Osteocyte (in vitro differentiated cells): ENCODE measurements around the gene HEATR3. TPM values are rescaled to one million over a fixed set of nuclear protein-coding genes. Genes with fewer than 3 reads are reported as not detected.

Experiments
- DNase-seq: peaks from one replicate; pipeline ENCODE4 v3.0.0; 2021; ENCODE audit warnings: mixed read lengths; ENCODE audit not compliant: unreplicated experiment; ENCODE audit errors: extremely low spot score
- H3K27ac Mint-ChIP-seq: one replicate; pipeline ENCODE4 v1.8.0; 2021; ENCODE audit warnings: mild to moderate bottlenecking, mixed read lengths; ENCODE audit not compliant: unreplicated experiment
- H3K27me3 Mint-ChIP-seq: one replicate; pipeline ENCODE4 v1.8.0; 2021; ENCODE audit warnings: mixed read lengths; ENCODE audit not compliant: unreplicated experiment
- H3K36me3 Mint-ChIP-seq: one replicate; pipeline ENCODE4 v1.8.0; 2021; ENCODE audit warnings: mixed read lengths; ENCODE audit not compliant: unreplicated experiment
- H3K4me1 Mint-ChIP-seq: one replicate; pipeline ENCODE4 v1.8.0; 2021; ENCODE audit warnings: mixed read lengths; ENCODE audit not compliant: unreplicated experiment
- H3K4me3 Mint-ChIP-seq: one replicate; pipeline ENCODE4 v1.8.0; 2021; ENCODE audit warnings: mild to moderate bottlenecking, moderate library complexity, mixed read lengths; ENCODE audit not compliant: unreplicated experiment
- H3K9me3 Mint-ChIP-seq: one replicate; pipeline ENCODE4 v1.8.0; 2021; ENCODE audit warnings: mixed read lengths; ENCODE audit not compliant: unreplicated experiment
- total RNA-seq: library from RNA; stranded (reverse); gene quantifications from 2 replicates; pipeline ENCODE4 v1.2.1, GENCODE V29; 2021
- TF ChIP-seq, protein P1 (sequence below): fragments of 200-600 bp; sonication (generic); IDR thresholded peaks from 2 replicates; pipeline ENCODE4 v1.5.0; 2021; ENCODE audit warnings: antibody characterized with exemption, mild to moderate bottlenecking, moderate library complexity

The HEATR3 gene
- total RNA-seq, 1 donor from 2014 or later = 19.4 TPM

DNA sequence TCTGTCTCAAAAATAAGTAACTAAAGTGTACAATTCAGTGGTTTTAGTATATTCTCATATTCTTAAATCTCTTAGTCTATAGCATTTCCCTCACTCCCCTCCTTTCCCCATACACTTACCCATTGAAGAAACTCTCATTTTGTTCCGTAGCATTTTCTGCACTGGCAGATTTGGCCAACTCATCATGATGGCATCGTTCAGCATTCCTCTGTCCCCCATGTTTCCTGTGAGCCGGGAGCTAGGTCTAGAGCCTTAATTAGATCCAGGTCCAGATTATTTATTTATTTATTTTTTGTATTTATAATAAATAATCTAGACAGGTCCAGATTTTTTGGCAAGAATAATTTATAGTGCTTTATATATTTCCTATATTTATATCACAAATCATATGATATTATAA, 31.0 kb downstream of the HEATR3 start:
- no peak for DNase-seq
- no peak overlapping the region for H3K4me3 Mint-ChIP-seq
- H3K27me3 Mint-ChIP-seq = no peaks in the 10 kb centered on the region
- no peaks in the 10 kb centered on the region for H3K9me3 Mint-ChIP-seq
- H3K27ac Mint-ChIP-seq = peak overlapping the region; percentile 73
- TF ChIP-seq, protein P1, sequence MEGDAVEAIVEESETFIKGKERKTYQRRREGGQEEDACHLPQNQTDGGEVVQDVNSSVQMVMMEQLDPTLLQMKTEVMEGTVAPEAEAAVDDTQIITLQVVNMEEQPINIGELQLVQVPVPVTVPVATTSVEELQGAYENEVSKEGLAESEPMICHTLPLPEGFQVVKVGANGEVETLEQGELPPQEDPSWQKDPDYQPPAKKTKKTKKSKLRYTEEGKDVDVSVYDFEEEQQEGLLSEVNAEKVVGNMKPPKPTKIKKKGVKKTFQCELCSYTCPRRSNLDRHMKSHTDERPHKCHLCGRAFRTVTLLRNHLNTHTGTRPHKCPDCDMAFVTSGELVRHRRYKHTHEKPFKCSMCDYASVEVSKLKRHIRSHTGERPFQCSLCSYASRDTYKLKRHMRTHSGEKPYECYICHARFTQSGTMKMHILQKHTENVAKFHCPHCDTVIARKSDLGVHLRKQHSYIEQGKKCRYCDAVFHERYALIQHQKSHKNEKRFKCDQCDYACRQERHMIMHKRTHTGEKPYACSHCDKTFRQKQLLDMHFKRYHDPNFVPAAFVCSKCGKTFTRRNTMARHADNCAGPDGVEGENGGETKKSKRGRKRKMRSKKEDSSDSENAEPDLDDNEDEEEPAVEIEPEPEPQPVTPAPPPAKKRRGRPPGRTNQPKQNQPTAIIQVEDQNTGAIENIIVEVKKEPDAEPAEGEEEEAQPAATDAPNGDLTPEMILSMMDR = no peak
- peaks cover 27% of the 10 kb centered on the region for H3K36me3 Mint-ChIP-seq
- H3K4me1 Mint-ChIP-seq = peaks cover 6% of the 10 kb centered on the region

DNA sequence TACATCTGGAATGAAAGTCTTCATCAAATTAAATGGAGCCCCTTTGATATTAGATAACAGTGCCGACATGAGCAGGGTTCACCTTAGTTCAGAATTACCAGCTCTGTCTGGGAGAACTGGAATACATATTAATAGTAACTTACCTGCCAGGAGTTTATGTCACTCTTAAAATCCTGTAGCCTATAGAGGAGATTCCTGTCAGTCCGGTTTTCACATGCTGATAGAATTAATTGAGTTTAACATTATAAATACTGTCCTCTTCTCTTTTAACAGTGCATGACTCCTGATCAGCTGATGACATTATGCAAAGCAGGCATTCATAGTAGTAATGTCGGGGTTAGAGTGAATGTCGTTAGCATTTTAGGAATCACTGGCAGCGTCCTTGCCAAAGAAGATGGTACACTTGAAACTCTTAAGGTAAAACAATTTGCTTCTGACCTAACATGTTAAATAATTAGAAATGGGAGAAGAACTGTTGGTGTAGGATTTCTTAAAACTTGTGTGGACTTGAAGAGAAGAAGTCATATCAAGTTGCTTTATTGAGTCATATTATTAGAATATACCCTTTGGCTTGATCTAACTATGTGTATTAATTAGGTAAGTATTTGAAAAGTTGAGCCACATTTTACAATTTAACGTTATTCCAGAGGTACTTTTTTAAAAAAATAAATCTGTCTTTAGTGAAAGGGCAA, 34.3 kb downstream of the HEATR3 start:
- Mint-ChIP-seq H3K27me3 (no peaks in the 10 kb centered on the region), H3K4me3 (no peak overlapping the region), H3K9me3 (no peaks in the 10 kb centered on the region), H3K27ac (no peak overlapping the region), H3K4me1 (peaks cover 10% of the 10 kb centered on the region), H3K36me3 (peaks cover 28% of the 10 kb centered on the region)
- no peak for DNase-seq
- TF ChIP-seq, protein P1 = no peak

DNA sequence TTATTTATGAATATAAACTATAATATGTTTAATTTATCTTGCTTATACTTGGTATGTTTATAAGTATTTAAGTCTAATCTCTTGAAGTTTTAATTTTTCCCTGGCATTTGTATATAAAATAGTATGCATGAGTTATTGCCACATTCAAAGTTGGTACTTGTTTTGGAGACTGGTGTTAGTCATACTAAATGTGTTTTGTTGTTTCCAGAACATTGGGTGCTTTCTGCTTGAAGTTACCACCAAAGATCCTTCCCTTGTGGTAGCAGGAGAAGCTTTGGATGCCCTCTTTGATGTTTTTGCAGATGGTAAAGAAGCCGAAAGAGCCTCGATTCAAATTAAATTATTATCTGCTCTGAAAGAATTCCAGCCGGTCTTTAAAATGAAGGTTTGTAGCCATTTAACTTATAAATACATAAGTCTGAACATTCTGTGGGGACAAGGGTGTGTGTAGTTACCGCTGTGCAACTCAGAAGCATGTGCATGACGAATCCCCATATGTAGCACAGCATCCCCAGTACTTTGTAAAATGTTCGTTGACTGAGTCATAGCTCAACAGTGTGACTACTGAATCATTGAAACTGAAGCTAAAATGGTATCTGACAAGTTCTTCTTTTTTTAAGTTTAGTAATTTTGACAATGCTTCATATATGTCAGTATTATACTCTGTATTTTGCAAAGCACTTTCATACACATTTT, 36.4 kb downstream of the HEATR3 start:
- peaks cover 36% of the 10 kb centered on the region for H3K36me3 Mint-ChIP-seq
- peak overlapping the region; percentile 42 for H3K27ac Mint-ChIP-seq
- H3K9me3 Mint-ChIP-seq = no peaks in the 10 kb centered on the region
- no peak overlapping the region for H3K4me3 Mint-ChIP-seq
- DNase-seq = no peak
- H3K27me3 Mint-ChIP-seq = no peaks in the 10 kb centered on the region
- peaks cover 4% of the 10 kb centered on the region for H3K4me1 Mint-ChIP-seq
- TF ChIP-seq, protein P1 = no peak

DNA sequence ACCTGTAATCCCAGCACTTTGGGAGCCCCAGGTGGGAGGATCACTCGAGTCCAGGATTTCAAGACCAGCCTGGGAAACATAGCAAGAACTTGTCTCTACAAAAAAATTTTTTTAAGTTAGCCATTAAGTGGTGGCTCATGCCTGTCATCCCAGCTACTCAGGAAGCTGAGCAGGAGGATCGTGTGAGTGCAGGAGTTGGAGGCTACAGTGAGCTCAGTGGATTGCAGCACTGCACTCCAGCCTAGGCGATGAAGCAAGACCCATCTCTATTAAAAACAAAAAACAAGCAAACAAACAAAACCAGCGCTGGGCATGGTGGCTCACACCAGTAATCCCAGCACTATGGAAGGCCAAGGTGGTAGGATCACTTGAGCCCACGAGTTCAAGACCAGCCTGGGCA, 38.0 kb downstream of the HEATR3 start:
- TF ChIP-seq, protein P1 = no peak
- no peak overlapping the region for H3K27ac Mint-ChIP-seq
- no peak for DNase-seq
- H3K4me3 Mint-ChIP-seq = no peak overlapping the region
- peaks cover 4% of the 10 kb centered on the region for H3K4me1 Mint-ChIP-seq
- H3K9me3 Mint-ChIP-seq = no peaks in the 10 kb centered on the region
- no peaks in the 10 kb centered on the region for H3K27me3 Mint-ChIP-seq
- H3K36me3 Mint-ChIP-seq = peaks cover 38% of the 10 kb centered on the region

DNA sequence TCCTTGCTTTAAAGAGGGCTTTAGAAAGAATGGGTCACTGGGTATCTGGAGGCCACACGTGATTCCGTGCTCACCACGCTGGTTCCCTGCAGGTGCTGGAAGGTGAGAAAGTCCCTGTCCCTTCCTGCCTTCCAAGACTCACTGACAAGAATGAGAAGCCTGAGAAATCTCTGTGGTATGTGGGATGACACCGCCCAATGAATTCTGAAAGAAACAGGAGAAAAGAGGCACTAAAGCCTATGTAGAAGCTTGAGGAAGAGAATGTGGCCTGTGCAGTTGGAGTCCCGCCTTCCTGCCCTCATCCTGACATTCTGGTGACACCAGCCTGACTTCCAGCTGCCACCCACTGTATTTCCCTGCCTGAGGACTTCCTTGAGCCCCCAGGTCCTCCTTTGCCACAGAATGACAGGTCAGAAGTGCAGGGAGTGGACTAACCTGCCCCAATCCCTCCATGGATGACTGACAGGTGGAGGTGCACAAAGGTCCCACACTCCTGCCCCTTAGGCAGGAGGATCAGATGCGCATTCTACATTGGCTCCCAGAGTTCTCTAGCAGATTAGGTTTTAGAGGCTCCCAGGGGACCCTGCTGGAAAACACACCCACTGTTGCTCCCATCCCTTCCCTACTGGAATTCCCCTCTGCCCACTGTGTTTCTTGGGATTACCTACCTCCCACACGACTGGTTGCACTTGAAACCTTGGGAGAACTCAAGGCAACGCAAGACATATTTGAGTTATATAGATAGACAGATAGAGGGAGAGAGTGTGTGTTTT, 48.8 kb downstream of the HEATR3 start:
- TF ChIP-seq, protein P1 = no peak
- Mint-ChIP-seq H3K36me3 (no peaks in the 10 kb centered on the region), H3K27ac (no peak overlapping the region), H3K4me1 (no peaks in the 10 kb centered on the region), H3K27me3 (no peaks in the 10 kb centered on the region), H3K9me3 (no peaks in the 10 kb centered on the region), H3K4me3 (no peak overlapping the region)
- DNase-seq = no peak
